Measurements from ENCODE around the gene SKP1. TPM values are rescaled to one million over a fixed set of nuclear protein-coding genes. Genes with fewer than 3 reads are reported as not detected.

Gene SKP1
- total RNA-seq, 4 donors from 2014 or later = 229 to 275 (median 253) TPM

DNA sequence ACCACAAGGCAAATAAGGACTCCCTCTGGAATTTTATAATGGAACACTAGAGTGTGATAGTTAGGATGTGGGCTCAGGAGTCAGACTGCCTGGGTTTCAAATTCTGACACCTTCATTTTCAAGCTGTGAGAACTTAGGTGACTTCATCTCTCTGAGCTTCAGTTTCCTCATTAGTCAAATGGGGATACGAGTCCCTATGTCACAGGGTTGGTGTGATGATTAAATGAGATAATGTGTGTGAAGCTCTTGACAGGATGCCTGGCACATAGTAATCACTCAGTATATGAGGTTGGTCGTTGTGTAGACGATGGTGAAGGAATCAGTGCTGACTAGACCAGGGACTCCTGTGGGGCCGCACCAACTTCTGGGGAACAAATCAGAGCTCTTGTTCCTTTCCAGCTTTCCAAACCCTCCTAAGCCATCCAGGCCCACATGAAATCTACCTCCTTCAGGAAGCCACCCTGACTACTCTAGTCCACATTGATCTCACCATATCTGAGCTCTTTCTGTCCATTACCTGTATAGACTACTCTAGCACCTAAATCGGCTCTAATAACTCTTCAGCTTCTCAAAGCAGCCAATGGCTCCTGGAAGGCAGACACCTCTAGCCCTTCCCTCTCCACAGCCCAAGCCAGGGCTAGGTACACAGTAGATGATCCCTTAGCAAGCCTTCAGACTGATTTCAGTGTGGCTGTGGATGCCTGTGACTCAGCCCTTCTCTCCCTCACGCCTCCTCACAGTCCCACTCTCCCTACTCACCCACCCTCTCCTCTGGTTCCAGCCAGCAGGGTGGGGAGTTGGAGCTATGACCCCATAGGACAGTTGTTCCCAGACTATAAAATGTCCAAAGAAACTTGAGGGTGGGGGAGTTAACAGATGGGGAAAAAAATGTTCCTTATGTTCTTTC lies 64.8 kb downstream of the SKP1 start:
- no peak for DNase-seq (ENCODE audit: low spot score in 2 of 2)
- 85 to 87% methylated on average over 6 of the region's 6 CpGs for WGBS, 2 donors
- H3K4me3 ChIP-seq (ENCODE audit: low read depth, poor library complexity, severe bottlenecking) = no peak overlapping the region
- no peak for TF ChIP-seq POLR2A (IDR thresholded peaks at IDR 0.05)
- TF ChIP-seq, protein P1, sequence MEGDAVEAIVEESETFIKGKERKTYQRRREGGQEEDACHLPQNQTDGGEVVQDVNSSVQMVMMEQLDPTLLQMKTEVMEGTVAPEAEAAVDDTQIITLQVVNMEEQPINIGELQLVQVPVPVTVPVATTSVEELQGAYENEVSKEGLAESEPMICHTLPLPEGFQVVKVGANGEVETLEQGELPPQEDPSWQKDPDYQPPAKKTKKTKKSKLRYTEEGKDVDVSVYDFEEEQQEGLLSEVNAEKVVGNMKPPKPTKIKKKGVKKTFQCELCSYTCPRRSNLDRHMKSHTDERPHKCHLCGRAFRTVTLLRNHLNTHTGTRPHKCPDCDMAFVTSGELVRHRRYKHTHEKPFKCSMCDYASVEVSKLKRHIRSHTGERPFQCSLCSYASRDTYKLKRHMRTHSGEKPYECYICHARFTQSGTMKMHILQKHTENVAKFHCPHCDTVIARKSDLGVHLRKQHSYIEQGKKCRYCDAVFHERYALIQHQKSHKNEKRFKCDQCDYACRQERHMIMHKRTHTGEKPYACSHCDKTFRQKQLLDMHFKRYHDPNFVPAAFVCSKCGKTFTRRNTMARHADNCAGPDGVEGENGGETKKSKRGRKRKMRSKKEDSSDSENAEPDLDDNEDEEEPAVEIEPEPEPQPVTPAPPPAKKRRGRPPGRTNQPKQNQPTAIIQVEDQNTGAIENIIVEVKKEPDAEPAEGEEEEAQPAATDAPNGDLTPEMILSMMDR (IDR thresholded peaks at IDR 0.05) = no peak
- intact Hi-C loops (cut with DNase I; ENCODE audit: low total_unique reads) = no loop called here

DNA sequence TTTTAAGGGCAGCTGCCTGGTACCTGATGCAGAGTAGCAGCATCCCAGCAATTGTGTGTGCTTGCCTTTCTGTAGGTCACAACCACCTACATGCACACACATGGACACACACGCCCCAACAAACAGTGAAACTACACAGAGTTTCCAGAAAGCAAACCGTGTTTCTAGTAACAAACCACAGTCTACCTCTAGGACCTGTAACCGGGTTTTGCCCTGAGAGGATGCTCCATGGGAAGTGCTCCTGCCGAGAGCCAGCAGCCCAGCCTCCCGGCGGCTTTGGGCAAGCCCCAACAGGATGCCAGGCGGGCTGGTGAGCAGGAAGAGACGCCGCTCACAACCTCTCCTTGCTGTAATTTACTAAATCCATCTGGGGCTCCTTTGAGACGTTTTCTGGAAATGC lies 66.4 kb downstream of the SKP1 start:
- no peak for DNase-seq (ENCODE audit: low spot score in 2 of 2)
- no peak for TF ChIP-seq POLR2A (IDR thresholded peaks at IDR 0.05)
- TF ChIP-seq, protein P1 (IDR thresholded peaks at IDR 0.05) = no peak
- intact Hi-C loops (cut with DNase I; ENCODE audit: low total_unique reads) = no loop called here
- no peak overlapping the region for H3K4me3 ChIP-seq (ENCODE audit: low read depth, poor library complexity, severe bottlenecking)
- WGBS, 2 donors = 37 to 47% methylated on average over 10 of the region's 10 CpGs

DNA sequence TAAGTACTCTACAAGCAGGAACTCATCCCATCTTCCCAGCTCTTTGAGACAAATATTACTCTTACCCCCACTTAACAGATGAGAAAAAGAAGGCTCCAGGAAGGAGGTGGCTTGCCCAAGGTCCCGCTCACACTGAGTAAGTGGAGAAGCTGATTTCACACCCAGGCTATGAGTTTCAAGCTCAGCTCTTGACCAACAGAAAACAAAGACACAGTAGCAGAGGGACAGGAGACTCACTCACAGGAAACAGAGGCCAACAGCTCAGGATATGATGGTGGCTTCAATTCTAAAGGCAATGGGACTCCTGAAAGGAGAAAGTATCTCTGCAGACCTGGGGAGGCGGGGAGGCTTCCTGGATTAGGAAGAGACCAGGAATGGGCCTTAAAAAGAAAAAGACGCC lies 69.0 kb downstream of the SKP1 start:
- intact Hi-C loops (cut with DNase I; ENCODE audit: low total_unique reads) = no loop called here
- DNase-seq (ENCODE audit: low spot score in 2 of 2) = no peak
- H3K4me3 ChIP-seq (ENCODE audit: low read depth, poor library complexity, severe bottlenecking) = no peak overlapping the region
- TF ChIP-seq, protein P1 (IDR thresholded peaks at IDR 0.05) = no peak
- no peak for TF ChIP-seq POLR2A (IDR thresholded peaks at IDR 0.05)
- WGBS, 2 donors = 96 to 98% methylated on average over 3 of the region's 3 CpGs

DNA sequence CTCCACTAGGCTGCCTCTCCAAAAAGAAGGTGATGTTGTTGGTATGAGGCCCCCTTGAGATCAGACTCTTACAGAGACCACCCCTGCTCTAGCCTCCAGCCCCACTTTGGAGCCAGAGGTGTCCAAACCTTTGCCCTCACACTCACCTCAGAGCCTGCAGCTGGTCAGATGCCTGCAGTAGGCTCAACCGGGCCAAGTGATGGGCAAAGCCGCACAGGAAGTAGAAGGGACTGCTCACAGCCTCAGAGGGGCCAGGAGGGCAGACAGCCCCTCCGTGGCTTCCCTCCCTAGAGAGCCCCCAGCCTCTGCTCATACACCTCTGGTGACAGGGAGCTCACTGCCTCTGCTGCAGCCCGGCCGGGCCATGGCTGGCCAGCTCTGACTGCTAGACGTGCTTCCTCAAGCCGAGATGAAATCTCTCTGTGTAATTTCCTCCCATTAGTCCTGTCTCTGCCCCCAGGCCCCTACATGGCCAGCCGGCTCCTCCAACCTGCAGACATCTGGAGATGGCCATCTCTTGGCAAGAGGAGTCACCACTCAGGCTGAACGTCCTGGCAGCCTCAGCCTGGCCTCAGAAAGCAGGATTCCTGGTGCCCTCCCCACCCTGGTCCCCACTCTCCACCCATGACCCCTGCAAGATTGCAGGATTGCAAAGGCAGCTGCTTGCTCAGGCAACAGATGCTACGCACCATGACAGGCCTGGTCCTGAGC lies 69.6 kb downstream of the SKP1 start:
- WGBS, 2 donors = 86 to 88% methylated on average over 7 to 10 of the region's 10 CpGs
- intact Hi-C loops (cut with DNase I; ENCODE audit: low total_unique reads) = no loop called here
- TF ChIP-seq, protein P1 (IDR thresholded peaks at IDR 0.05) = no peak
- no peak overlapping the region for H3K4me3 ChIP-seq (ENCODE audit: low read depth, poor library complexity, severe bottlenecking)
- no peak for DNase-seq (ENCODE audit: low spot score in 2 of 2)

DNA sequence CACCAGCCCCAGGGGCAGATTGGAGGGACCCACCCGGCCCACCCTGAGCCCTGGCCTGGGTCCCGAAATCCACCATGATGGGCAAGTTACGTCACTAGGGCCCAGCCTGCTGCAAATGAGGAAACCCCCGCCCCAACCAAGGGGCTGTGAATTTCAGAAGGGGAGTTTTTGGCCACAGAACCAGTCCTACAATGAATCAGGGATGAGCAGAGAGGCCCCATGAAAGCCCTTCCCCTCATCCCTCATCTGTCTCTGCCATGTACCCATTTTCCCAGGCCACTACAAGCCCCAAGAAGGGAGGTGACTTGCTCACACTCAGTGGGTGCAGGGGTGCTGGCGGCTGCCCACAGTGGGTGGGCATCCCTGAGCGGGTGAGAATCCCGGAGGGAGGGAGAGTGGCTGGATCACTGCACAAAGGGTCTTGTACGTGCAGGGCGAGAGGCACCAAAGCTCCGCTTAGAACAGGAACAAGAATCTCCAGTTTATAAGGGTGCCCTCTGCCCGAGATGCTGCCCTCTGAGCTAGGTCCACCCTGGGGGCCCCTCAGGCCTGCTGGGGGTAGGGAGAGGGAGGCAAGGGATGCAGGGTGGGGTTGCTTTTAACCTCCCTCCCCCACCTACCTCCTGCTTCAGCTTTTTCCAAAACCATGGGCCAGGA lies 72.6 kb downstream of the SKP1 start:
- 88 to 93% methylated on average over 11 of the region's 11 CpGs for WGBS, 2 donors
- H3K4me3 ChIP-seq (ENCODE audit: low read depth, poor library complexity, severe bottlenecking) = no peak overlapping the region
- TF ChIP-seq POLR2A (IDR thresholded peaks at IDR 0.05) = no peak
- TF ChIP-seq, protein P1 (IDR thresholded peaks at IDR 0.05) = no peak
- no peak for DNase-seq (ENCODE audit: low spot score in 2 of 2)
- intact Hi-C loops (cut with DNase I; ENCODE audit: low total_unique reads) = no loop called here
